DMS114 treated with DMSO at 0.1 percent for 48 hours (cell line): ENCODE results near the gene NEK6.
"Not testable (repeated sequence)": the region's sequence is repeated elsewhere in the genome, so short reads cannot be mapped to it uniquely, and the experiment has no call there.

ENCODE experiments used
- DNase-seq: peaks from one replicate; lab custom pipeline; 2025; ENCODE audit not compliant: unreplicated experiment; lab: John Stamatoyannopoulos, UW

The NEK6 gene

GRCh38 chr9:124225945-124226344 is 31.8 kb upstream of the NEK6 start:
- no peak for DNase-seq

- no peak for DNase-seq
Measured at GRCh38 chr9:124228516-124228915, 29.2 kb upstream of the NEK6 start.

GRCh38 chr9:124231095-124231737 is 26.5 kb upstream of the NEK6 start:
- DNase-seq: no peak

- DNase-seq: no peak
Measured at GRCh38 chr9:124238546-124239140, 19.1 kb upstream of the NEK6 start.

- DNase-seq: no peak
Measured at GRCh38 chr9:124239249-124240073, 18.3 kb upstream of the NEK6 start.

GRCh38 chr9:124242331-124243194 is 15.2 kb upstream of the NEK6 start:
- no peak for DNase-seq

GRCh38 chr9:124247393-124247792 is 10.4 kb upstream of the NEK6 start:
- DNase-seq: not testable (repeated sequence)

GRCh38 chr9:124248066-124248465 is 9.7 kb upstream of the NEK6 start:
- DNase-seq: no peak

GRCh38 chr9:124248960-124249359 is 8.8 kb upstream of the NEK6 start:
- no peak for DNase-seq

GRCh38 chr9:124251204-124251603 is 6.5 kb upstream of the NEK6 start:
- DNase-seq: no peak

GRCh38 chr9:124251605-124252378 is 6.0 kb upstream of the NEK6 start:
- no peak for DNase-seq

- DNase-seq: not testable (repeated sequence)
Measured at GRCh38 chr9:124252878-124253277, 4.9 kb upstream of the NEK6 start.

- no peak for DNase-seq
Measured at GRCh38 chr9:124254261-124254682, 3.5 kb upstream of the NEK6 start.

GRCh38 chr9:124255222-124255621 is 2.5 kb upstream of the NEK6 start:
- DNase-seq: no peak

- no peak for DNase-seq
Measured at GRCh38 chr9:124256517-124257069, 1.2 kb upstream of the NEK6 start.

GRCh38 chr9:124257070-124257843 is 492 bp upstream of the NEK6 start:
- DNase-seq: no peak

GRCh38 chr9:124258607-124259157 is 933 bp downstream of the NEK6 start:
- DNase-seq: no peak

- no peak for DNase-seq
Measured at GRCh38 chr9:124259158-124259808, 1.5 kb downstream of the NEK6 start.
